ENCODE results near the gene KRTAP9-3. TPM values are rescaled to one million over a fixed set of nuclear protein-coding genes. Genes with fewer than 3 reads are reported as not detected.
"Not testable (repeated sequence)": the region's sequence is repeated elsewhere in the genome, so short reads cannot be mapped to it uniquely, and the experiment has no call there.

KRTAP9-3 gene
- total RNA-seq, 1 experiment from 2014 or later, result not detected

DNA sequence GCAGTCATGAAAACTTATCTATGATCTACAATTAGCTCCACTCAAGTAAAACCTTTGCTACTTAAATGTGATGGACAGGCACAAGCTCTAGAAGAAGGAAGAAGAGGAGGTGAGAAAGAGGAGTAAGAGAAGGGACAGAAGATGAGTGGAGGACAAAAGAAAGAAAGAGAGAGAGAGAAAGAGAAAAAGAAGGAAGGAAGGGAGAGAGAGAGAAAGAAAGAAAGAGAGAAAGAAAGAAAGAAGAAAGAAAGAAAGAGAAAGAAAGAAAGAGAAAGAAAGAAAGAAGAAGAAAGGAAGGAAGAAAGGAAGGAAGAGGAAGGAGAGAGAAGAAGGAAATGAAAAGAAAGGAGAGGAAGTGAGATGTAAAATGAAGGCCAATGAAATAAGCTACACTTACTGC lies 2.2 kb upstream of the KRTAP9-3 start:
- no peaks in the 10 kb centered on the region for H3K36me3 ChIP-seq (replicated peaks; ENCODE audit: control insufficient read depth, insufficient read depth, low read length)
- no peak for DNase-seq
- no peak overlapping the region for H3K4me3 ChIP-seq (ENCODE audit: insufficient read depth, low read depth, low read length)
- H3K27me3 ChIP-seq (ENCODE audit: control insufficient read depth, insufficient read depth, low read length), result no peaks in the 10 kb centered on the region

DNA sequence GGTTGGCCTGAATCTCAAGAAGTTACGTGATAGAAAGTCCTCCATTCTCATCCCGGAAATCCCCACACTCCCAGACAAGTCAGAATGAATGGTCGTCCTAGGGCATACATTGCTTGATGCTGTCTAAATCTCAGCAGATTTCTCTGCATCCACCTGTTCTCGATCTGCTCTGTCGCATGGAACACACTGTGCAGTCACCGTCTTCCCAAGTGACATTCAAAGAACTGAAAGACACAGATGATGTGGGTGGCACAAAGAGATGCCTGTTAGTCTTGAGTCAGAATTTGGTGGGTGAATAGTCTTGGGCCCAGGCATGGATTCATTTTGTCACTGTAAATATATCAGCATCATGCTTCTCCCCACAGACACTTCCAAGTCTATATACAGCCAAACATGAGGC lies 518 bp upstream of the KRTAP9-3 start:
- Histone ChIP-seq H3K27me3 (ENCODE audit: control insufficient read depth, insufficient read depth, low read length) (no peaks in the 10 kb centered on the region), H3K4me3 (ENCODE audit: insufficient read depth, low read depth, low read length) (no peak overlapping the region), H3K36me3 (replicated peaks; ENCODE audit: control insufficient read depth, insufficient read depth, low read length) (no peaks in the 10 kb centered on the region)
- DNase-seq, result no peak

DNA sequence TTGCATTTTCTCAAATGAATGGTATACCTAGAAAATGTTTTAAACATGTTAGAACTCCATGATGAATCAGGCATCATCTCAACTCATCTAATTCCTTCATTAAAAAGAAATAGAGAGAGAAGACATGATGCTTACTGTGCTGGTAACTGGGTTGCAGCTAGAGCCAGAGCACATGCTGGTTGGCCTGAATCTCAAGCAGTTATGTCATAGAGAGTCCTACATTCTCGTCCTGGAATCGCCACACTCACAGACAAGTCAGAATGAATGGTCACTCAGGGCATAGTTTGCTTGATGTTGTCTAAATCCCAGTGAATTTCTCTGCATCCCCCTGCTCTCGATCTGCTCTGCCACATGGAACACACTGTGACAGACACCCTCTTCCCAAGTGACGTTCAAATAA lies 4.9 kb downstream of the KRTAP9-3 start:
- not testable (repeated sequence) for H3K27me3 ChIP-seq (ENCODE audit: control insufficient read depth, insufficient read depth, low read length); H3K36me3 ChIP-seq (replicated peaks; ENCODE audit: control insufficient read depth, insufficient read depth, low read length); H3K4me3 ChIP-seq (ENCODE audit: insufficient read depth, low read depth, low read length); DNase-seq

DNA sequence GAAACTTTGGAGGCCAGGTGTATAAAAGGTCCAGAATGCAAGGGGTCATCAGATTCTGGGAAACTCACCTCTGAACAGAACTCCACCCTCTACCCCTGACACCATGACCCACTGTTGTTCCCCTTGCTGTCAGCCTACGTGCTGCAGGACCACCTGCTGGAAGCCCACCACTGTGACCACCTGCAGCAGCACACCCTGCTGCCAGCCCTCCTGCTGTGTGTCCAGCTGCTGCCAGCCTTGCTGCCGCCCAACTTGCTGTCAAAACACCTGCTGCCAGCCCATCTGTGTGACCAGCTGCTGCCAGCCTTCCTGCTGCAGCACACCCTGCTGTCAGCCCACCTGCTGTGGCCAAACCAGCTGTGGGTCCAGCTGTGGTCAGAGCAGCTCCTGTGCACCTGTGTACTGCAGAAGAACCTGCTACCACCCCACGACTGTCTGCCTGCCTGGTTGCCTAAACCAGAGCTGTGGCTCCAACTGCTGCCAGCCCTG lies 5.7 kb downstream of the KRTAP9-3 start, which contains the start of gene KRTAP9-8:
TSS of gene KRTAP9-8 (plus strand) at position 51 of the 489 bp plus-strand sequence. CDS start at position 104, 53 bp downstream.
- DNase-seq; H3K36me3 ChIP-seq (replicated peaks; ENCODE audit: control insufficient read depth, insufficient read depth, low read length); H3K27me3 ChIP-seq (ENCODE audit: control insufficient read depth, insufficient read depth, low read length); H3K4me3 ChIP-seq (ENCODE audit: insufficient read depth, low read depth, low read length): not testable (repeated sequence)

DNA sequence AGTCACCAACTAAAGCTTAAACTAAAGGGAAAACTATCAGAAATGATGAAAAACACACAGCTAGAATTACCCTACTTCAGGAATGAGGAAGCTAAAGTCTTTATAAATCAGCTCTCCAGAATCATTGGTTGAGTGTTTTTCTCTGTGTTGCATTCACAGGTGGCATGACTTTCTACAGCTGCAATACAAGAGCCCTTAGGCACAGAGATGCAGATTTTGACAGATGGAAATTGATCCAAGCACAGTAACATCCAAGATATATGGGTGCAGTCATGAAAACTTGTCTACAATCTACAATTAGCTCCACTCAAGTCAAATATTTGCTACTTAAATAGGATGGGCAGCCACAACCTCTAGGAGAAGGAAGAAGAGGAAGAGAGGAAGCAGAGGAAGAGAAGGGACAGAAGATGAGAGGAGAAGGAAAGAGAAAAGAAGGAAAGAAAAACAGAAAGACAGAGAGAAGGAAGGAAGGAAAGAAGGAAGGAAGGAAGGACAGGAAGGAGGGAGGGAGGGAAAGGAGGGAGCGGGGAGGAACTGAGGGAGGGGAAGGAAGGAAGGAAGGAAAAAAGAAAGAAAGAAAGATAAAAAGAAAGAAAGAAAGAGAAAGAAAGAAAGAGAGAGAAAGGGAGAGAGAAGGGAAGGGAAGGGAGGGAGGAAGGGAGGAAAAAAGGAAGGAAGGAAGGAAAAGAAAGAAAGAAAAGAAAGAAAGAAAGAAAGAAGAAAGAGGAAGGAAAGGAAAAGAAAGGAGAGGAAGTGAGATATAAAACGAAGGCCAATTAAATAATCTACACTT lies 14.9 kb downstream of the KRTAP9-3 start:
- not testable (repeated sequence) for H3K27me3 ChIP-seq (ENCODE audit: control insufficient read depth, insufficient read depth, low read length); H3K36me3 ChIP-seq (replicated peaks; ENCODE audit: control insufficient read depth, insufficient read depth, low read length); DNase-seq; H3K4me3 ChIP-seq (ENCODE audit: insufficient read depth, low read depth, low read length)

DNA sequence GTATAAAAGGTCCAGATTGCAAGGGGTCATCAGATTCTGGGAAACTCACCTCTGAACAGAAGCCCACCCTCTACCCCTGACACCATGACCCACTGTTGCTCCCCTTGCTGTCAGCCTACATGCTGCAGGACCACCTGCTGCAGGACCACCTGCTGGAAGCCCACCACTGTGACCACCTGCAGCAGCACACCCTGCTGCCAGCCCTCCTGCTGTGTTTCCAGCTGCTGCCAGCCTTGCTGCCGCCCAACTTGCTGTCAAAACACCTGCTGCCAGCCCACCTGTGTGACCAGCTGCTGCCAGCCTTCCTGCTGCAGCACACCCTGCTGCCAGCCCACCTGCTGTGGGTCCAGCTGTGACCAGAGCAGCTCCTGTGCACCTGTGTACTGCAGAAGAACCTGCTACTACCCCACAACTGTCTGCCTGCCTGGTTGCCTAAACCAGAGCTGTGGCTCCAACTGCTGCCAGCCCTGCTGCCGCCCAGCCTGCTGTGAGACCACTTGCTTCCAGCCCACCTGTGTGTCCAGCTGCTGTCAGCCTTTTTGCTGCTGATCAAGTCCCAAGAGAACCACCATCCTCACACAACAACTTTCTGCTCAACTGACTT lies 17.5 kb downstream of the KRTAP9-3 start, which contains the start of gene KRTAP9-4:
TSS of gene KRTAP9-4 (plus strand) at position 51 of the 604 bp plus-strand sequence. CDS start at position 85, 34 bp downstream.
- not testable (repeated sequence) for H3K4me3 ChIP-seq (ENCODE audit: insufficient read depth, low read depth, low read length); H3K27me3 ChIP-seq (ENCODE audit: control insufficient read depth, insufficient read depth, low read length); DNase-seq; H3K36me3 ChIP-seq (replicated peaks; ENCODE audit: control insufficient read depth, insufficient read depth, low read length)

DNA sequence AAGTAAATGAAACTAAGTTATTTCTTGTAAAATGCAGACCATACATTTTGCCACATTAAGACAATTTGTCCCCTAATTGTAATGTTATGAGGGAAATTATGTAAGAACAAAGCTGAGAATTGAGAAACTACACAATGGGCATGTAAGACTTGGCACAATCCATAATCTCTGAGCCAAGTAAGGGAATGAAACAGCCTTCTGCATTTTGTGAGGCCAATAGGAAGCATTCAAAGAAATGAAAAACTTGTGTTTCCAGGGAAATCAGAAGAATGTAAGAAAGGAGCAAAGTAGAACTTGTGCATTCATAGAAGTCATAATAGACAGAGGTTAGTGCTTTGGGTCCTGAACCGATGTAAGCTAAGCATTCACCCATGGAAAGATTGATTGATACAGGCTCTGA lies 19.0 kb downstream of the KRTAP9-3 start:
- Histone ChIP-seq H3K27me3 (ENCODE audit: control insufficient read depth, insufficient read depth, low read length) (peaks cover 2% of the 10 kb centered on the region; the same call in 1 of the 2 replicates), H3K36me3 (replicated peaks; ENCODE audit: control insufficient read depth, insufficient read depth, low read length) (no peaks in the 10 kb centered on the region), H3K4me3 (ENCODE audit: insufficient read depth, low read depth, low read length) (no peak overlapping the region)
- DNase-seq, result no peak

DNA sequence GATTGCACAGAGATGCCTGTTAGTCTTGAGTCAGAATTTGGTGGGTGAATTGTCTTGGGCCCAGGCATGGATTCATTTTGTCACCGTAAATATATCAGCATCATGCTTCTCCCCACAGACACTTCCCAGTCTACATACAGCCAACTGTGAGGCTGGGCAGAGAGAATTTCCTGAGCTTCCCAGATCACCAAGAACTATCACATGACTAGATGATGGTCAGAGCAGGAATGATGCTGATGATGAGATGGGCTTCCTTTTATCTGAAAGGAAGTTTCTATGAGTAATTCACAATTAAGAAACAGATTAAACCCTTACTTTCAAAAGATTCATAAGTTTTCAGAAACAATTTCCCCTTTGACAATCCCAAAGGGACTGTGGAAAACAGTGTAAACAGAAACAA lies 22.6 kb downstream of the KRTAP9-3 start:
- no peak overlapping the region for H3K4me3 ChIP-seq (ENCODE audit: insufficient read depth, low read depth, low read length)
- H3K36me3 ChIP-seq (replicated peaks; ENCODE audit: control insufficient read depth, insufficient read depth, low read length), result no peaks in the 10 kb centered on the region
- H3K27me3 ChIP-seq (ENCODE audit: control insufficient read depth, insufficient read depth, low read length), result peaks cover 2% of the 10 kb centered on the region; the same call in 1 of the 2 replicates
- DNase-seq, result no peak

DNA sequence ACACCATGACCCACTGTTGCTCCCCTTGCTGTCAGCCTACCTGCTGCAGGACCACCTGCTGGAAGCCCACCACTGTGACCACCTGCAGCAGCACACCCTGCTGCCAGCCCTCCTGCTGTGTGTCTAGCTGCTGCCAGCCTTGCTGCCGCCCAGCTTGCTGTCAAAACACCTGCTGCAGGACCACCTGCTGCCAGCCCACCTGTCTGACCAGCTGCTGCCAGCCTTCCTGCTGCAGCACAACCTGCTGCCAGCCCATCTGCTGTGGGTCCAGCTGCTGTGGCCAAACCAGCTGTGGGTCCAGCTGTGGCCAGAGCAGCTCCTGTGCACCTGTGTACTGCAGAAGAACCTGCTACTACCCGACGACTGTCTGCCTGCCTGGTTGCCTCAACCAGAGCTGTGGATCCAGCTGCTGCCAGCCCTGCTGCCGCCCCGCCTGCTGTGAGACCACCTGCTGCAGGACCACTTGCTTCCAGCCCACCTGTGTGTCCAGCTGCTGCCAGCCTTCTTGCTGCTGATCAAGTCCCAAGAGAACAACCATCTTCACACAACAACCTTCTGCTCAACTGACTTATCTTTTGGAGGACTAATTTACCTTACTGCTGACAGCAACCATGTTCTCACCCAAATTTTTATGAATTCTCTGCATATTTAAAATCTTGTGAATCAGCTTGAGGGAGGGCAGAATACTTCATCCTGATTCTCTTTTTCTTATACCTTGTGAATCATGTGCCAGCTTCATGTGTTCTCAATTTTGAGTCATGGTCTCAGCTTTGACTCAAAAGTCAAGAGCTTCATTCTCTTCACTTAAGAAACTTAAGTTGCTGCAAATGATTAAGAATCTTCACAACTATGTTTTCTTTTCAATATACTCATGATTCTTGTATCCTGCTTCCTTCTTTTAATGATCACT lies 23.4 kb downstream of the KRTAP9-3 start, which contains the start of gene KRTAP9-9:
TSS of gene KRTAP9-9 (plus strand) at position 4 of the 910 bp plus-strand sequence.
- not testable (repeated sequence) for H3K4me3 ChIP-seq (ENCODE audit: insufficient read depth, low read depth, low read length); H3K36me3 ChIP-seq (replicated peaks; ENCODE audit: control insufficient read depth, insufficient read depth, low read length); H3K27me3 ChIP-seq (ENCODE audit: control insufficient read depth, insufficient read depth, low read length); DNase-seq

DNA sequence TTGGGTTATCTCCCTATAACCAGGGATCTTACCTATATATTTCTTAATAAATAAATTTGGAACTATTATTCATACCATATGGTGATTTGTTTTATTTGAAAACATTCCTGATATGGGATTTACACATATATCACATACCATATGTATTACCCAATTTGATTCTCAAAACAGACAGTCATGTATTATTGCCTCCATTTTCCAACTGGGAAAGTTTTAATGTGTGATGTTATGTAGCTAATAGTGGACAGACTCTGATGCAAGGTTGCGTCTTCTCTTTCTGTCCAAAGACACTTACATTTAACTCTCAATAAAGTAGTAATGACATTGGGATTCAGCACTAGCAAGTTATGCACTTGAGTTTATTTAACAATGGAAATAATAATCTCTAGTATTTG lies 24.0 kb downstream of the KRTAP9-3 start:
- Histone ChIP-seq H3K27me3 (ENCODE audit: control insufficient read depth, insufficient read depth, low read length) (peaks cover 2% of the 10 kb centered on the region; the same call in 1 of the 2 replicates), H3K36me3 (replicated peaks; ENCODE audit: control insufficient read depth, insufficient read depth, low read length) (no peaks in the 10 kb centered on the region), H3K4me3 (ENCODE audit: insufficient read depth, low read depth, low read length) (no peak overlapping the region)
- DNase-seq, result no peak

DNA sequence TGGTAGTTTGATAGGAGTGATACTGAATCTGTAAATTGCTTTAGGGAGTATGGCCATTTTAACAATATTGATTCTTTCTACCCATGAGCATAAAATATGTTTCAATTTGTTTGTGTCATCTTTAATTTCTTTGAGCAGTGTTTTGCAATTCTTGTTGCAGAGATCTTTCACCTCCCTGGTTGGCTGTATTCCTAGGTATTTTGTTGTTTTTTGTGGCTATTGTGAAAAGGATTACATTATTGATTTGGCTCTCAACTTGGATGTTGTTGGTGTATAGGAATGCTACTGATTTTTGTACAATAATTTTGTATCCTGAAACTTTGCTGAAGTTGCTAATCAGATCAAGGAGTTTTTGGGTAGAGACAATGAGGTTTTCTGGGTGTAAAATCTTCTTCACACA lies 26.2 kb downstream of the KRTAP9-3 start:
- no peaks in the 10 kb centered on the region for H3K27me3 ChIP-seq (ENCODE audit: control insufficient read depth, insufficient read depth, low read length)
- no peaks in the 10 kb centered on the region for H3K36me3 ChIP-seq (replicated peaks; ENCODE audit: control insufficient read depth, insufficient read depth, low read length)
- no peak overlapping the region for H3K4me3 ChIP-seq (ENCODE audit: insufficient read depth, low read depth, low read length)
- no peak for DNase-seq

DNA sequence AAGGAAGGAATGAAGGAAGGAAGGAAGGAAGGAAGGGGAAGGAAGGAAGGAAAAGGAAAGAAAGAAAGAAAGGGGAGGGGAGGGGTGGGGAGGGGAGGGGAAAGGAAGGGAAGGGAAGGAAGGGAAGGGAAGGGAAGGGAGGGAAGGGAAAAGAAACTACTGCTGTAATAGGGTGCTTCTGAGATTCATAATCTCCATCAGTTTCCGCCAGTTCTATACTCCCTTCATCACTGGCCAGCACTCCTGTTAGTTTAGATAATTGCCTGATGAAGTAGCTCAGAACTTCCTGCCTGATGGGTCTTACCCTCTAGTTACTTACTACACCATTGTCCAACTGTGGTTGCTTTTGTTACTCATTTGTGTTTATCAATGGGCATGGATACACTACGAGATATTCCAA lies 31.0 kb downstream of the KRTAP9-3 start:
- H3K27me3 ChIP-seq (ENCODE audit: control insufficient read depth, insufficient read depth, low read length), result no peaks in the 10 kb centered on the region; the same call in 1 of the 2 replicates
- DNase-seq, result no peak
- no peaks in the 10 kb centered on the region for H3K36me3 ChIP-seq (replicated peaks; ENCODE audit: control insufficient read depth, insufficient read depth, low read length)
- H3K4me3 ChIP-seq (ENCODE audit: insufficient read depth, low read depth, low read length), result no peak overlapping the region

DNA sequence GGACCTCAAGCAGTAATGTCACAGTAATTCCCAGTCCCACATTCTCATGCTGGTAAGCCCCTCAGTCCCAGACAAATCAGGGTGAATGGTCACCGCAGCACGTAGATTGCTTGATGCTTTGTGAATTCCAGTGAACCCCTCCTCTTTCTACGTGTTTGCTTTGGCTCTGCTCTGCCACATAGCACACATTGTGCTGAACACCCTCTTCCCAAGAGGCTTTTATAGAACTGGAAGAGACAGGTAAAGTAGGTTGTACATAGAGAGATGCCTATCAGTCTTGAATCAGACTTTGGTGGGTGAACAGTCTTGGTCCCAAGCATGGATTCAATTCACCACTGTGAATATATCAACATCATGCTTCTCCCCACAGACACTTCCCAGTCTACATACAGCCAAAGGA lies 32.4 kb downstream of the KRTAP9-3 start:
- Histone ChIP-seq H3K36me3 (replicated peaks; ENCODE audit: control insufficient read depth, insufficient read depth, low read length) (no peaks in the 10 kb centered on the region), H3K4me3 (ENCODE audit: insufficient read depth, low read depth, low read length) (no peak overlapping the region), H3K27me3 (ENCODE audit: control insufficient read depth, insufficient read depth, low read length) (no peaks in the 10 kb centered on the region; the same call in 1 of the 2 replicates)
- DNase-seq, result no peak

DNA sequence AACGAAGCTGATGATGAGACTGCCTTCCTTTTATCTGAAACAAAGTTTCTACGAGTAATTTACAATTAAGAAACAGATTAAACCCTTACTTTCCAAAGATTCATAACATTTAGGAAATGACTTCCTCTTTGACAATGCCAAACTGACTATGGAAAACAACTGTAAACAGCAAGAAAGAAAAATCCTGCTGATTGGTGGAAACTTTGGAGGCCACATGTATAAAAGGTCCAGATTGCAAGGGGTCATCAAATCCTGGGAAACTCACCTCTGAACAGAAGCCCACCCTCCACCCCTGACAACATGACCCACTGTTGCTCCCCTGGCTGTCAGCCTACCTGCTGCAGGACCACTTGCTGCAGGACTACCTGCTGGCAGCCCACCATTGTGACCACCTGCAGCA lies 32.8 kb downstream of the KRTAP9-3 start, which contains the start of gene KRTAP9-6:
TSS of gene KRTAP9-6 (plus strand) at position 301 of the 400 bp plus-strand sequence. CDS start at position 301, 0 bp downstream.
- H3K4me3 ChIP-seq (ENCODE audit: insufficient read depth, low read depth, low read length), result no peak within 1 kb of the TSS
- DNase-seq, result no peak
- no peaks in the 10 kb centered on the region; the same call in 1 of the 2 replicates for H3K27me3 ChIP-seq (ENCODE audit: control insufficient read depth, insufficient read depth, low read length)
- no peaks in the 10 kb centered on the region for H3K36me3 ChIP-seq (replicated peaks; ENCODE audit: control insufficient read depth, insufficient read depth, low read length)
